Keratinocyte (primary cell): ENCODE data around the gene STRADB. TPM values are rescaled to one million over a fixed set of nuclear protein-coding genes. Genes with fewer than 3 reads are reported as not detected.
"Not testable (repeated sequence)": the region's sequence is repeated elsewhere in the genome, so short reads cannot be mapped to it uniquely, and the experiment has no call there.

ENCODE experiments used
- DNase-seq: peaks from one replicate; pipeline ENCODE4 v3.0.0-alpha.2; 2011; ENCODE audit warnings: low read depth, missing footprints, low spot score
- FAIRE-seq: peaks from 2 replicates; lab custom pipeline; 2011; peaks lifted over from hg19 to GRCh38; lab: Jason Lieb, UNC
- H2AFZ ChIP-seq: 2 replicates; pipeline ENCODE4 v1.6.0; 2012; ENCODE audit warnings: low read length, control low read depth, inconsistent platforms; ENCODE audit not compliant: control insufficient read depth
- H3K27ac ChIP-seq: 2 replicates; pipeline ENCODE4 v1.5.1; 2011; ENCODE audit warnings: low read length; ENCODE audit not compliant: control insufficient read depth, insufficient read depth
- H3K27me3 ChIP-seq: 3 replicates; pipeline ENCODE4 v1.6.0; 2011; ENCODE audit warnings: low read length; ENCODE audit not compliant: control insufficient read depth, insufficient read depth; ENCODE audit errors: extremely low read depth
- H3K36me3 ChIP-seq, 2 experiments: 2 replicates in 1 of 2; 3 replicates in 1 of 2; pipeline ENCODE4 v1.5.1; 2011; ENCODE audit warnings: low read length in 2 of 2, mild to moderate bottlenecking in 1 of 2; ENCODE audit not compliant: control insufficient read depth in 2 of 2, insufficient read depth in 2 of 2; ENCODE audit errors: extremely low read depth in 1 of 2
- H3K4me1 ChIP-seq: 3 replicates; pipeline ENCODE4 v1.5.1; 2011; ENCODE audit warnings: low read length; ENCODE audit not compliant: control insufficient read depth, insufficient read depth; ENCODE audit errors: extremely low read depth
- H3K4me2 ChIP-seq: 3 replicates; pipeline ENCODE4 v1.6.0; 2011; ENCODE audit warnings: low read depth, low read length; ENCODE audit not compliant: control insufficient read depth, insufficient read depth; ENCODE audit errors: extremely low read depth
- H3K4me3 ChIP-seq, 3 experiments: fragments of 200-600 bp in 1 of 3; sonication (generic) in 1 of 3; 2 replicates in 2 of 3; 3 replicates in 1 of 3; pipeline ENCODE4 v1.5.1; 2011 to 2016; ENCODE audit warnings: low read length in 3 of 3, mild to moderate bottlenecking in 3 of 3, control low read depth in 2 of 3, inconsistent platforms in 1 of 3, low read depth in 1 of 3, mixed read lengths in 1 of 3, mixed run types in 1 of 3, moderate library complexity in 1 of 3; ENCODE audit not compliant: control insufficient read depth in 2 of 3, insufficient read depth in 2 of 3; ENCODE audit errors: extremely low read depth in 1 of 3
- H3K79me2 ChIP-seq: 2 replicates; pipeline ENCODE4 v1.6.0; 2012; ENCODE audit warnings: low read length; ENCODE audit not compliant: control insufficient read depth, insufficient read depth
- H3K9ac ChIP-seq: 3 replicates; pipeline ENCODE4 v1.6.0; 2011; ENCODE audit warnings: low read length; ENCODE audit not compliant: control insufficient read depth, insufficient read depth; ENCODE audit errors: extremely low read depth
- H3K9me1 ChIP-seq: 3 replicates; pipeline ENCODE4 v1.6.0; 2011; ENCODE audit warnings: low read length; ENCODE audit not compliant: control insufficient read depth, insufficient read depth; ENCODE audit errors: extremely low read depth
- H3K9me3 ChIP-seq: 2 replicates; pipeline ENCODE4 v1.5.1; 2012; ENCODE audit warnings: low read depth, low read length; ENCODE audit not compliant: control insufficient read depth
- H4K20me1 ChIP-seq: 3 replicates; pipeline ENCODE4 v1.6.0; 2011; ENCODE audit warnings: low read length; ENCODE audit not compliant: control insufficient read depth, insufficient read depth; ENCODE audit errors: extremely low read depth
- EZH2 ChIP-seq: IDR thresholded peaks from one replicate; pipeline ENCODE4 v1.6.1; 2012; ENCODE audit warnings: inconsistent platforms, mild to moderate bottlenecking, low read length, moderate library complexity
- dilution Hi-C: fragments of 300-500 bp; cut with MboI; formaldehyde crosslinking; loops from one replicate; pipeline ENCODE4 v1.7.0; 2020; ENCODE audit warnings: low sequenced_read_pairs; ENCODE audit not compliant: extremely low pct_ligation_motif_present
- polyA plus RNA-seq, 5 experiments: library from polyadenylated mRNA; depleted of rRNA in 3 of 5; stranded (reverse) in 3 of 5; stranded (forward) in 1 of 5; unstranded in 1 of 5; fragments of >200 nt; gene quantifications; 1 replicate in 1 of 5; 2 replicates in 3 of 5; 3 replicates in 1 of 5; pipeline versions ENCODE4 v1.2.1 to v1.2.3, GENCODE V29; 2011 to 2012; ENCODE audit warnings: missing spikeins in 2 of 5, low read depth in 1 of 5, low replicate concordance in 1 of 5
- TF ChIP-seq, protein P1 (sequence below), 3 experiments: IDR thresholded peaks in 1 of 3; conservative IDR thresholded peaks in 1 of 3; optimal IDR thresholded peaks in 1 of 3; 2 replicates in 2 of 3; 3 replicates in 1 of 3; pipeline versions ENCODE3 to v1.5.1; 2011; ENCODE audit warnings: low read length in 3 of 3, mild to moderate bottlenecking in 3 of 3, moderate library complexity in 2 of 3, control low read depth in 1 of 3, inconsistent platforms in 1 of 3; ENCODE audit not compliant: insufficient read depth in 2 of 3; ENCODE audit errors: extremely low read depth in 1 of 3

The STRADB gene
- polyA plus RNA-seq, 1 donor (not counting 4 experiments of a cell fraction or from before 2014, with no cell fraction given), result 14.6 TPM

DNA sequence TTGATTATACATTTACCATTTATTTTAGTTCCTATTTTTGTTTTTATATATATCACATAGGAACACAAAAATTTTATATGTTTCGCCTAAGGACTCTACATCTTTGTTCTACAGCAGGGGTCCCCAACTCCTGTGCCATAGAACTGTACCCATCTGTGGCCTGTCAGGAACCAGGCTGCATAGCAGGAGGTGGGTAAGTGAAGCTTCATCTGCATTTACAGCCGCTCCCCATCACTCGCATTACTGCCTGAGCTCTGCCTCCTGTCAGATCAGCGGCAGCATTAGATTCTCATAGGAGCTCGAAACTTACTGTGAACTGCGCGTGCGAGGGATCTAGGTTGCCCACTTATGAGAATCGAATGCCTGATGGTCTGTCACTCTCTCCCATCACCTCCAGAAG lies 25.6 kb upstream of the STRADB start:
- Histone ChIP-seq H3K4me1 (peaks cover 2% of the 10 kb centered on the region), H2AFZ (no peak overlapping the region), H3K4me3 (no peak overlapping the region), H3K27ac (no peak overlapping the region), H3K79me2 (peaks cover 5% of the 10 kb centered on the region), H3K36me3 (peaks cover 0 to 3% of the 10 kb centered on the region in 2 experiments), H3K9me1 (no peaks in the 10 kb centered on the region), H4K20me1 (no peaks in the 10 kb centered on the region), H3K9me3 (no peaks in the 10 kb centered on the region), H3K27me3 (no peaks in the 10 kb centered on the region), H3K4me2 (no peak overlapping the region), H3K9ac (no peak overlapping the region)
- DNase-seq (no peak), FAIRE-seq (no peak)
- TF ChIP-seq, protein P1, sequence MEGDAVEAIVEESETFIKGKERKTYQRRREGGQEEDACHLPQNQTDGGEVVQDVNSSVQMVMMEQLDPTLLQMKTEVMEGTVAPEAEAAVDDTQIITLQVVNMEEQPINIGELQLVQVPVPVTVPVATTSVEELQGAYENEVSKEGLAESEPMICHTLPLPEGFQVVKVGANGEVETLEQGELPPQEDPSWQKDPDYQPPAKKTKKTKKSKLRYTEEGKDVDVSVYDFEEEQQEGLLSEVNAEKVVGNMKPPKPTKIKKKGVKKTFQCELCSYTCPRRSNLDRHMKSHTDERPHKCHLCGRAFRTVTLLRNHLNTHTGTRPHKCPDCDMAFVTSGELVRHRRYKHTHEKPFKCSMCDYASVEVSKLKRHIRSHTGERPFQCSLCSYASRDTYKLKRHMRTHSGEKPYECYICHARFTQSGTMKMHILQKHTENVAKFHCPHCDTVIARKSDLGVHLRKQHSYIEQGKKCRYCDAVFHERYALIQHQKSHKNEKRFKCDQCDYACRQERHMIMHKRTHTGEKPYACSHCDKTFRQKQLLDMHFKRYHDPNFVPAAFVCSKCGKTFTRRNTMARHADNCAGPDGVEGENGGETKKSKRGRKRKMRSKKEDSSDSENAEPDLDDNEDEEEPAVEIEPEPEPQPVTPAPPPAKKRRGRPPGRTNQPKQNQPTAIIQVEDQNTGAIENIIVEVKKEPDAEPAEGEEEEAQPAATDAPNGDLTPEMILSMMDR (optimal IDR thresholded peaks at IDR 0.05 in 1 of 3, IDR thresholded peaks at IDR 0.05 in 1 of 3, conservative IDR thresholded peaks at IDR 0.05 in 1 of 3; ENCODE audit: extremely low read depth in 1 of 3, insufficient read depth in 2 of 3, low read length in 3 of 3), result no peak
- no peak for TF ChIP-seq EZH2
- dilution Hi-C loops, result no loop called here

DNA sequence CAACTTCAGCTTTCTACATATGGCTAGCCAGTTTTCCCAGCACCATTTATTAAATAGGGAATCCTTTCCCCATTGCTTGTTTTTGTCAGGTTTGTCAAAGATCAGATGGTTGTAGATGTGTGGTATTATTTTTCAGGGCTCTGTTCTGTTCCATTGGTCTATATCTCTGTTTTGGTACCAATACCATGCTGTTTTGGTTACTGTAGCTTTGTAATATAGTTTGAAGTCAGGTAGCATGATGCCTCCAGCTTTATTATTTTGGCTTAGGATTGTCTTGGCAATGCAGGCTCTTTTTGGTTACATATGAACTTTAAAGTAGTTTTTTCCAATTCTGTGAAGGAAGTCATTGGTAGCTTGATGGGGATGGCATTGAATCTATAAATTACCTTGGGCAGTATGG lies 23.2 kb upstream of the STRADB start:
- H3K27ac ChIP-seq, H3K4me2 ChIP-seq, H2AFZ ChIP-seq, H3K9me3 ChIP-seq, H3K36me3 ChIP-seq, H3K9ac ChIP-seq, H3K27me3 ChIP-seq, DNase-seq, H4K20me1 ChIP-seq, FAIRE-seq, H3K9me1 ChIP-seq, dilution Hi-C loops, H3K4me3 ChIP-seq: not testable (repeated sequence)
- Histone ChIP-seq H3K4me1 (peaks cover 19% of the 10 kb centered on the region), H3K79me2 (peaks cover 16% of the 10 kb centered on the region)

DNA sequence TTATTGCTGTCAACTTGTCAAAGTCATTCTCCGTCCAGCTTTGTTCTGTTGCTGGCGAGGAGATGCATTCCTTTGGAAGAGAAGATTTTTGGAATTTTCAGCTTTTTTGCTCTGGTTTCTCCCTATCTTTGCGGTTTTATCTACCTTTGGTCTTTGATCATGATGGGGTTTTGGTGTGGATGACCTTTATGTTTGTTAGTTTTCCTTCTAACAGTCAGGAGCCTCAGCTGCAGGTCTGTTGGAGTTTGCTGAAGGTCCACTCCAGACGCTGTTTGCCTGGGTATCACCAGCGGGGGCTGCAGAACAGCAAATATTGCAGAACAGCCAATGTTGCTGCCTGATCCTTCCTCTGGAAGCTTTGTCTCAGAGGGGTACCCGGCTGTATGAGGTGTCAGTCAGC lies 21.7 kb upstream of the STRADB start:
- FAIRE-seq, H3K27ac ChIP-seq, H2AFZ ChIP-seq, H3K9me1 ChIP-seq, H4K20me1 ChIP-seq, H3K27me3 ChIP-seq, DNase-seq, H3K4me3 ChIP-seq, H3K9ac ChIP-seq, H3K4me2 ChIP-seq, dilution Hi-C loops, H3K9me3 ChIP-seq, H3K36me3 ChIP-seq: not testable (repeated sequence)
- Histone ChIP-seq H3K4me1 (peaks cover 22% of the 10 kb centered on the region), H3K79me2 (peaks cover 18% of the 10 kb centered on the region)

DNA sequence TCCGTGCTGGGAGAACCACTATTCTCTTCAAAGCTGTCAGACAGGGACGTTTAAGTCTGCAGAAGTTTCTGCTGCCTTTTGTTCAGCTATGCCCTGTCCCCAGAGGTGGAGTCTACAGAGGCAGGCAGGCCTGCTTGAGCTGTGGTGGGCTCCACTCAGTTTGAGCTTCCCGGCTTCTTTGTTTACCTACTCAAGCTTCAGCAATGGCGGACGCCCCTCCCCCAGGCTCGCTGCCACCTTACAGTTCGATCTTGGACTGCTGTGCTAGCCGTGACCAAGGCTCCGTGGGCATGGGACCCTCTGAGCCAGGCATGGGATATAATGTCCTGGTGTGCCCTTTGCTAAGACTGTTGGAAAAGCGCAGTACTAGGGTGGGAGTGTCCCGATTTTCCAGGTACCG lies 21.2 kb upstream of the STRADB start:
- H3K9me3 ChIP-seq, H3K36me3 ChIP-seq, H3K4me3 ChIP-seq, DNase-seq, H3K9me1 ChIP-seq, FAIRE-seq, H3K27me3 ChIP-seq, H4K20me1 ChIP-seq, H3K4me2 ChIP-seq, H3K27ac ChIP-seq, H2AFZ ChIP-seq, dilution Hi-C loops, H3K9ac ChIP-seq: not testable (repeated sequence)
- H3K79me2 ChIP-seq, result peaks cover 21% of the 10 kb centered on the region
- peaks cover 22% of the 10 kb centered on the region for H3K4me1 ChIP-seq
